HG02938 (cell line): ENCODE measurements around the gene ADGRA1.
"Not testable (repeated sequence)": the region's sequence is repeated elsewhere in the genome, so short reads cannot be mapped to it uniquely, and the experiment has no call there.

Source experiments
- ATAC-seq: cut with Tn5 transposase; IDR thresholded peaks from one replicate; pipeline ENCODE4 v1.9.1; 2021; ENCODE audit warnings: mild to moderate bottlenecking, moderate library complexity; ENCODE audit not compliant: unreplicated experiment

ADGRA1 gene

GRCh38 chr10:133175624-133176023, 87.9 kb downstream of the ADGRA1 start:
- not testable (repeated sequence) for ATAC-seq

GRCh38 chr10:133176546-133176945, 88.8 kb downstream of the ADGRA1 start:
- no peak for ATAC-seq

GRCh38 chr10:133177380-133178157, 89.8 kb downstream of the ADGRA1 start:
- ATAC-seq: no peak

GRCh38 chr10:133178357-133179127, 90.8 kb downstream of the ADGRA1 start:
- ATAC-seq: no peak

- no peak for ATAC-seq
These were observed 91.4 kb downstream of the ADGRA1 start for GRCh38 chr10:133179128-133179520.

GRCh38 chr10:133179651-133180050, 91.9 kb downstream of the ADGRA1 start:
- no peak for ATAC-seq

- no peak for ATAC-seq
These were observed 92.7 kb downstream of the ADGRA1 start for GRCh38 chr10:133180192-133180964.

GRCh38 chr10:133180965-133181639, 93.4 kb downstream of the ADGRA1 start:
- ATAC-seq: no peak
